Neural crest cell (in vitro differentiated cells): ENCODE results near the gene DCD. TPM values are rescaled to one million over a fixed set of nuclear protein-coding genes. Genes with fewer than 3 reads are reported as not detected.
"Not testable (repeated sequence)": the region's sequence is repeated elsewhere in the genome, so short reads cannot be mapped to it uniquely, and the experiment has no call there.

ENCODE experiments used
- DNase-seq: peaks from one replicate; pipeline ENCODE4 v3.0.0; 2021; ENCODE audit warnings: low read depth, mixed read lengths, low spot score
- H3K27ac Mint-ChIP-seq: one replicate; pipeline ENCODE4 v1.8.0; 2021; ENCODE audit warnings: mild to moderate bottlenecking, mixed read lengths; ENCODE audit not compliant: unreplicated experiment
- H3K27me3 Mint-ChIP-seq: 2 replicates; pipeline ENCODE4 v1.8.0; 2021; ENCODE audit warnings: low read depth, mild to moderate bottlenecking, mixed read lengths
- H3K36me3 Mint-ChIP-seq: 2 replicates; pipeline ENCODE4 v1.8.0; 2021; ENCODE audit warnings: low read depth, mild to moderate bottlenecking, mixed read lengths
- H3K4me1 Mint-ChIP-seq: 2 replicates; pipeline ENCODE4 v1.8.0; 2021; ENCODE audit warnings: mixed read lengths
- H3K4me3 Mint-ChIP-seq: one replicate; pipeline ENCODE4 v1.8.0; 2021; ENCODE audit warnings: mild to moderate bottlenecking, mixed read lengths
- H3K9me3 Mint-ChIP-seq: 2 replicates; pipeline ENCODE4 v1.8.0; 2021; ENCODE audit warnings: mixed read lengths
- total RNA-seq: library from RNA; stranded (reverse); gene quantifications from 2 replicates; pipeline ENCODE4 v1.2.1, GENCODE V29; 2021
- TF ChIP-seq, protein P1 (sequence below): fragments of 200-600 bp; sonication (generic); conservative IDR thresholded peaks from 2 replicates; pipeline ENCODE4 v1.5.0; 2021; ENCODE audit warnings: antibody characterized with exemption, mild to moderate bottlenecking

Gene DCD
- total RNA-seq, 1 donor from 2014 or later: not detected

DNA sequence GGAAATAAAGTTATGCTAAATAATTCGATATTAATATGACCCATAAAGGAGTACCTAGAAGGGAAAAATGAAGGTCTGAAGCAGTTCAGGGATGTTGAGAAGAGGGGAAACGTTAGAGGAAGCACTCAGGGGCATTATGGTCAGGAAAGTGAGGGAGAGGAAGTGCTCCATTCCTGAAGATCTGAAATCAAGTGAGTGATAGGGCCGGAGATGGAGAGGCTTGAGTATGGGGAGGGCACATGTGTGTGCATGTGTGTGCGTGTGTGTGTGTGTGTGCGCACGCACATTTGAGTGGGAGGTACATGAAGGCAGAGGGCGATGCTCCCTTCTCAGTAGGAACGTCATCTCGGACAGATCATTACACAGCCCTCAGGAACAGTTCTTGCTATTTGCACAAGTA is 4.9 kb upstream of the DCD start:
- TF ChIP-seq, protein P1, sequence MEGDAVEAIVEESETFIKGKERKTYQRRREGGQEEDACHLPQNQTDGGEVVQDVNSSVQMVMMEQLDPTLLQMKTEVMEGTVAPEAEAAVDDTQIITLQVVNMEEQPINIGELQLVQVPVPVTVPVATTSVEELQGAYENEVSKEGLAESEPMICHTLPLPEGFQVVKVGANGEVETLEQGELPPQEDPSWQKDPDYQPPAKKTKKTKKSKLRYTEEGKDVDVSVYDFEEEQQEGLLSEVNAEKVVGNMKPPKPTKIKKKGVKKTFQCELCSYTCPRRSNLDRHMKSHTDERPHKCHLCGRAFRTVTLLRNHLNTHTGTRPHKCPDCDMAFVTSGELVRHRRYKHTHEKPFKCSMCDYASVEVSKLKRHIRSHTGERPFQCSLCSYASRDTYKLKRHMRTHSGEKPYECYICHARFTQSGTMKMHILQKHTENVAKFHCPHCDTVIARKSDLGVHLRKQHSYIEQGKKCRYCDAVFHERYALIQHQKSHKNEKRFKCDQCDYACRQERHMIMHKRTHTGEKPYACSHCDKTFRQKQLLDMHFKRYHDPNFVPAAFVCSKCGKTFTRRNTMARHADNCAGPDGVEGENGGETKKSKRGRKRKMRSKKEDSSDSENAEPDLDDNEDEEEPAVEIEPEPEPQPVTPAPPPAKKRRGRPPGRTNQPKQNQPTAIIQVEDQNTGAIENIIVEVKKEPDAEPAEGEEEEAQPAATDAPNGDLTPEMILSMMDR: no peak

GRCh38 chr12:54650889-54651288 is 2.7 kb upstream of the DCD start:
- DNase-seq: no peak
- Mint-ChIP-seq H3K27ac (no peak overlapping the region), H3K36me3 (no peaks in the 10 kb centered on the region), H3K27me3 (peaks cover 22% of the 10 kb centered on the region), H3K4me1 (peaks cover 10% of the 10 kb centered on the region), H3K9me3 (no peaks in the 10 kb centered on the region), H3K4me3 (no peak overlapping the region)
- TF ChIP-seq, protein P1: no peak

More for the DNA sequence above, 4.9 kb upstream of the DCD start:
- Mint-ChIP-seq H3K27me3 (peaks cover 6% of the 10 kb centered on the region), H3K36me3 (no peaks in the 10 kb centered on the region), H3K9me3 (no peaks in the 10 kb centered on the region), H3K4me3 (no peak overlapping the region), H3K27ac (no peak overlapping the region), H3K4me1 (peaks cover 10% of the 10 kb centered on the region)
- DNase-seq: no peak

DNA sequence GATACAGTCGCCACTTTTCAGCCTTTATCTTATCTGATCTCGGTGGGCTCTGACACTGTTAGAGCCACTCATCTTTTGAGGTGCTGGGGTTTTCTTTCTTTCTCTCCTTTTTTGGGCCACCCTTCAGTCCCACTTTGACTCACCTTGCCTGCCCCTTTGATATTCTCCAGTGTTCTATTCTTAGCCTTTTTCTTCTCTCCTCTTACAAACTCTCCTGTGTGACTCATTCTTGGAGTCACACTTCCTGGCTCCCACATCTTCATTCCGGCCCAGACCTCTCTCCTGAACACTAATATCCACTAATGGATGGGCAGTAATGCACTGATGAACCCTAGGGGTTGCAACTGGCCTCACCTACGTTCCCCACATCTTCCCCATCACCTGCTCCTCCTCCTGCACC is 2.2 kb upstream of the DCD start:
- no peak overlapping the region for H3K27ac Mint-ChIP-seq
- no peaks in the 10 kb centered on the region for H3K36me3 Mint-ChIP-seq
- TF ChIP-seq, protein P1: no peak
- DNase-seq: no peak
- no peaks in the 10 kb centered on the region for H3K9me3 Mint-ChIP-seq
- peaks cover 27% of the 10 kb centered on the region for H3K27me3 Mint-ChIP-seq
- H3K4me1 Mint-ChIP-seq: peaks cover 10% of the 10 kb centered on the region
- H3K4me3 Mint-ChIP-seq: no peak overlapping the region

- Mint-ChIP-seq H3K4me3 (no peak overlapping the region), H3K4me1 (peaks cover 5% of the 10 kb centered on the region), H3K27me3 (peaks cover 33% of the 10 kb centered on the region), H3K27ac (no peak overlapping the region), H3K9me3 (no peaks in the 10 kb centered on the region), H3K36me3 (no peaks in the 10 kb centered on the region)
- TF ChIP-seq, protein P1: no peak
- no peak for DNase-seq
Observed at GRCh38 chr12:54649825-54650224, 1.7 kb upstream of the DCD start.

DNA sequence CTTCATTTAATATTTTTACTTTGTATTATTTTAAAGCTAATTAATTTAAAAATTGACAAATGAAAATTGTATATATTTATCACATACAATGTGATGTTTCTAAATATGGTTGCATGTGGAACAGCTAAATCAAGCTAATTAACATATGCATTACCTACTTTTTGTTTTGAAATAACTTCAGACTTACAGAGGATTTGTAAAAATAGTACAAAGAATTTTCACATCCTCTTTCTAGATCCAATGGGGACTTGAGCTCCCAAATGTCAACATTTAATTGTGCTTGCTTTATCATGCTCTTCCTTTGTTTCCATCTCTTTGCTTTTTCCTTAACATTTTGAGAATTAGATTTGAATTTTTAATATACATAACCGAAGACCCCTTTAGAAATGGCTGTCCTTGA is 6.6 kb downstream of the DCD start:
- no peak overlapping the region for H3K4me3 Mint-ChIP-seq
- H3K9me3 Mint-ChIP-seq: peaks cover 3% of the 10 kb centered on the region
- TF ChIP-seq, protein P1: no peak
- no peak for DNase-seq
- no peaks in the 10 kb centered on the region for H3K4me1 Mint-ChIP-seq
- peaks cover 34% of the 10 kb centered on the region for H3K27me3 Mint-ChIP-seq
- no peak overlapping the region for H3K27ac Mint-ChIP-seq
- H3K36me3 Mint-ChIP-seq: no peaks in the 10 kb centered on the region

- peaks cover 3% of the 10 kb centered on the region for H3K9me3 Mint-ChIP-seq
- TF ChIP-seq, protein P1: no peak
- H3K27ac Mint-ChIP-seq: no peak overlapping the region
- no peaks in the 10 kb centered on the region for H3K4me1 Mint-ChIP-seq
- peaks cover 31% of the 10 kb centered on the region for H3K27me3 Mint-ChIP-seq
- DNase-seq: no peak
- no peak overlapping the region for H3K4me3 Mint-ChIP-seq
- no peaks in the 10 kb centered on the region for H3K36me3 Mint-ChIP-seq
Observed at GRCh38 chr12:54641089-54641488, 7.1 kb downstream of the DCD start.

- H3K4me3 Mint-ChIP-seq, DNase-seq, H3K9me3 Mint-ChIP-seq, H3K4me1 Mint-ChIP-seq, H3K36me3 Mint-ChIP-seq, H3K27ac Mint-ChIP-seq: not testable (repeated sequence)
- H3K27me3 Mint-ChIP-seq: peaks cover 12% of the 10 kb centered on the region
Observed at GRCh38 chr12:54639112-54639511, 9.1 kb downstream of the DCD start.
